ENCODE measurements around the gene GID4.

The GID4 gene

GRCh38 chr17:18055597-18055996 lies 16.4 kb downstream of the GID4 start:
- no peak for TF ChIP-seq CTCF (IDR thresholded peaks at IDR 0.05; ENCODE audit: low read depth, low read length, missing control alignments)
- no peak overlapping the region for H3K4me3 ChIP-seq (ENCODE audit: low read depth, low read length)
- DNase-seq (ENCODE audit: low read depth), result no peak
- in situ Hi-C loops (cut with HindIII; ENCODE audit: low sequenced_read_pairs), result no loop called here

DNA sequence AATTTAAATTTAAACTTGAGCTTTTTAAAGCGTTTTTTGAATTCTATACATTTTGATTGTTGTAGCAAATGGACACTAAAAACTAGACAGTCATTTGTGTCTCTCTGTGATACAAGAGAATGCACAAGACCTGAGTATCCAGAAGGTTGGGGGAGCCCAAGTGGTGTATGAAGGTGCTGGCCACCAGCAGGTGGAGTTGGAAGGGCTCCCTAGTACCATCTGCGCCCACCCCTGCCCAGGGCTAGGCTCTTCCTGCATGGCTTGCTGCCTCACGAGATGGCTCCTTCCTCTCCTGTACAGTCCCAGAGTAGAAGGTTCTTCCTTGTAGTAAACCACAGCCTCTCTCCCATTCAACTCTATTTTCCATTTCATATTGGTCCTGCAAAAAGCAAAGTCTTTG lies 17.0 kb downstream of the GID4 start:
- no peak for TF ChIP-seq CTCF (IDR thresholded peaks at IDR 0.05; ENCODE audit: low read depth, low read length, missing control alignments)
- H3K4me3 ChIP-seq (ENCODE audit: low read depth, low read length), result no peak overlapping the region
- in situ Hi-C loops (cut with HindIII; ENCODE audit: low sequenced_read_pairs), result no loop called here
- no peak for DNase-seq (ENCODE audit: low read depth)

DNA sequence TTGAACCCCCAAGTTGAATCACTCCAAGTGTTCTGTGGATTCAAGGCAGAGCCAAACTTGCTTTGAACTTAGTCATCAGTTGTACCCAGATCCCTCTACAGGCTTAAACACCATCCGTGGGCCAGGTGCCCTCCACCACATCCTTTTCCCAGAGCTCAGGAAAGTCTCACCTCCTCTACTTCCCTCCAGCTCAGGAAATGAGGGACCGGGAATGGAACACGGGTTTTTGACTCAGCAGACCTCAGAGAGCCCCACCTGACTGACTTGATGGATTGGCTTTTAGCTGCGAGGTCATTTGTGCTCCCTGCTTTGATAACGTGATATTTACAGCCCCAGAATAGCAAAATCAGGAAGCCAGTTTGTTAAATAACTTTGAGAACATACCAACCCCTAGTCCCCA lies 20.1 kb downstream of the GID4 start:
- no peak for DNase-seq (ENCODE audit: low read depth)
- no peak for TF ChIP-seq CTCF (IDR thresholded peaks at IDR 0.05; ENCODE audit: low read depth, low read length, missing control alignments)
- in situ Hi-C loops (cut with HindIII; ENCODE audit: low sequenced_read_pairs), result no loop called here
- no peak overlapping the region for H3K4me3 ChIP-seq (ENCODE audit: low read depth, low read length)

DNA sequence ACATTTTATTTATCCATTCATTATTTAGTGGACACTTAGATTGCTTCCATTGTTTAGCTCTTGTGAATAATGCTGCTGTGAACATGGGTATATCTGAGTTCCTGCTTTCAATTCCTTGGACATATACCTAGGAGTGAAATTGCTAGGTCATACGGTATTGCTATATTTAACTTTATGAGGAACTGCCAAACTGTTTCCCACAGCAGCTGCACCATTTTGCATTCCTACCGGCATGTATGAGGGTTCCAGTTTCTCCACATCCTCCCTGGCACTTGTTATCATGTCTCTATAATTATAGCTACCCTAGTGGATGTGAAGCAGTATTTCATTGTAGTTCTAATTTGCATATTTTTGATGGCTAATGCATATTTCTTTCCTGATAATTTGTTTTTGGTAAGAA lies 24.8 kb downstream of the GID4 start:
- no peak overlapping the region for H3K4me3 ChIP-seq (ENCODE audit: low read depth, low read length)
- no peak for TF ChIP-seq CTCF (IDR thresholded peaks at IDR 0.05; ENCODE audit: low read depth, low read length, missing control alignments)
- in situ Hi-C loops (cut with HindIII; ENCODE audit: low sequenced_read_pairs), result no loop called here
- no peak for DNase-seq (ENCODE audit: low read depth)

- in situ Hi-C loops (cut with HindIII; ENCODE audit: low sequenced_read_pairs), result no loop called here
- DNase-seq (ENCODE audit: low read depth), result no peak
- H3K4me3 ChIP-seq (ENCODE audit: low read depth, low read length), result no peak overlapping the region
- TF ChIP-seq CTCF (IDR thresholded peaks at IDR 0.05; ENCODE audit: low read depth, low read length, missing control alignments), result no peak
Measured at GRCh38 chr17:18065546-18065945, 26.3 kb downstream of the GID4 start.

- no peak overlapping the region for H3K4me3 ChIP-seq (ENCODE audit: low read depth, low read length)
- no peak for TF ChIP-seq CTCF (IDR thresholded peaks at IDR 0.05; ENCODE audit: low read depth, low read length, missing control alignments)
- DNase-seq (ENCODE audit: low read depth), result no peak
- in situ Hi-C loops (cut with HindIII; ENCODE audit: low sequenced_read_pairs), result no loop called here
Measured at GRCh38 chr17:18066866-18067265, 27.7 kb downstream of the GID4 start.

DNA sequence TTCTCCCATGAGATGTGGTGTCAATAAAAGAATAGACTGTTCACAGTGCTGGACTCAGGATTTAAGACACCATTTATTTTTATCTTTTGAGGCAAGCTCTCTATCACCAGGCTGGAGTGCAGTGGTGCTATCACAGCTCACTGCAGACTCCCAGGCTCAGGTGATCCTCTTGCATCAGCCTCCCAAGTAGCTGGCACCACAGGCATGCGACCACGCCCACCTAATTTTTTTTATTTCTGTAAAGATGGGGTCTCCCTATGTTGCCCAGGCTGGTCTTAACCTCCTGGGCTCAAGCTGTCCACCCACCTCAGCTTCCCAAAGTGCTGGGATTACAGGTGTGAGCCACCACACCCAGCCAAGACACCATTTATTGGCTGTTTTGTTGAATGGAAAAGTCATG lies 29.9 kb downstream of the GID4 start:
- in situ Hi-C loops (cut with HindIII; ENCODE audit: low sequenced_read_pairs), result no loop called here
- no peak for TF ChIP-seq CTCF (IDR thresholded peaks at IDR 0.05; ENCODE audit: low read depth, low read length, missing control alignments)
- no peak overlapping the region for H3K4me3 ChIP-seq (ENCODE audit: low read depth, low read length)
- DNase-seq (ENCODE audit: low read depth), result no peak
